K562 (cell line): ENCODE measurements around the gene PELI1. TPM values are rescaled to one million over a fixed set of nuclear protein-coding genes. Genes with fewer than 3 reads are reported as not detected.
"Not testable (repeated sequence)": the region's sequence is repeated elsewhere in the genome, so short reads cannot be mapped to it uniquely, and the experiment has no call there.

Source experiments
- ATAC-seq: fragments of 200-7000 bp; cut with Tn5 transposase; 3 replicates; pipeline ENCODE4 v1.9.1; 2020; ENCODE audit warnings: moderate library complexity
- BruUV-seq: library from RNA; stranded (reverse); fragments of 400-500 nt; replicated peaks from 2 replicates; lab custom pipeline; 2021; lab: Mats Ljungman, UMichigan
- CTCF ChIA-PET: fragments of 300-600 bp; formaldehyde crosslinking; extraction: SDS; loops from one replicate; lab custom pipeline; 2021; ENCODE audit warnings: low intra/inter-chr PET ratio; lab: Yijun Ruan, JAX
- POLR2A ChIA-PET: fragments of 300-600, 350-650 bp; sonication (Branson Sonifier 250); formaldehyde crosslinking; extraction: SDS; loops from one replicate; lab custom pipeline; 2021; ENCODE audit warnings: antibody characterized with exemption, inconsistent platforms; lab: Yijun Ruan, JAX
- DNase-seq, 4 experiments: peaks; one replicate each; pipeline versions ENCODE4 v3.0.0 to v3.0.0-alpha.2; 2011 to 2018; ENCODE audit warnings: low spot score in 3 of 4, mixed read lengths in 3 of 4; ENCODE audit errors: extremely low read depth in 1 of 4
- FAIRE-seq: peaks from 2 replicates; lab custom pipeline; 2011; peaks lifted over from hg19 to GRCh38; lab: Jason Lieb, UNC
- H2AFZ ChIP-seq: 2 replicates; pipeline ENCODE4 v1.6.0; 2011; ENCODE audit warnings: low read depth, low read length, control low read depth, inconsistent platforms
- H3K27ac ChIP-seq: fragments of 200-600 bp; 3 replicates; pipeline ENCODE4 v1.8.0; 2011; ENCODE audit warnings: low read depth, mild to moderate bottlenecking, control low read depth, inconsistent platforms, low read length, moderate library complexity, mixed read lengths; ENCODE audit errors: extremely low read depth
- H3K27me3 ChIP-seq, 2 experiments: fragments of 300-600 bp in 1 of 2; 2 replicates in 1 of 2; 3 replicates in 1 of 2; pipeline versions ENCODE4 v1.6.0 to v1.8.0; 2011; ENCODE audit warnings: inconsistent platforms in 2 of 2, low read length in 2 of 2, mild to moderate bottlenecking in 1 of 2, mixed read lengths in 1 of 2, moderate library complexity in 1 of 2; ENCODE audit not compliant: control insufficient read depth in 2 of 2, insufficient read depth in 2 of 2
- H3K36me3 ChIP-seq: fragments of 300-600 bp; 3 replicates; pipeline ENCODE4 v1.8.0; 2011; ENCODE audit warnings: mild to moderate bottlenecking, low read length, inconsistent platforms; ENCODE audit not compliant: control insufficient read depth, insufficient read depth
- H3K4me1 ChIP-seq, 2 experiments: fragments of 200-600 bp in 1 of 2; replicated peaks in 1 of 2; 2 replicates in 1 of 2; 3 replicates in 1 of 2; pipeline versions ENCODE4 v1.5.1 to v1.8.0; 2011; ENCODE audit warnings: inconsistent platforms in 2 of 2, low read length in 2 of 2, mild to moderate bottlenecking in 1 of 2, mixed read lengths in 1 of 2, moderate library complexity in 1 of 2; ENCODE audit not compliant: control insufficient read depth in 2 of 2, insufficient read depth in 2 of 2
- H3K4me2 ChIP-seq: 2 replicates; pipeline ENCODE4 v1.6.1; 2011; ENCODE audit warnings: low read length, control low read depth, inconsistent platforms, mixed read lengths; ENCODE audit not compliant: insufficient read depth
- H3K4me3 ChIP-seq: fragments of 200-600 bp; sonication (generic), shearing (Covaris generic); 2 replicates; pipeline ENCODE4 v1.5.1; 2016; ENCODE audit warnings: control low read depth, inconsistent platforms
- H3K79me2 ChIP-seq: fragments of 200-600 bp; 3 replicates; pipeline ENCODE4 v1.8.0; 2011; ENCODE audit warnings: low read length, inconsistent platforms; ENCODE audit not compliant: control insufficient read depth, insufficient read depth
- H3K9ac ChIP-seq, 2 experiments: 2 replicates each; pipeline versions ENCODE4 v1.6.0 to v1.6.1; 2011; ENCODE audit warnings: low read depth in 2 of 2, low read length in 2 of 2, control low read depth in 1 of 2, inconsistent platforms in 1 of 2, mild to moderate bottlenecking in 1 of 2, mixed read lengths in 1 of 2; ENCODE audit not compliant: insufficient read depth in 1 of 2
- H3K9me1 ChIP-seq: one replicate; pipeline ENCODE4 v1.6.0; 2011; ENCODE audit warnings: inconsistent platforms, mild to moderate bottlenecking, low read length, moderate library complexity; ENCODE audit not compliant: control insufficient read depth, insufficient read depth
- H3K9me3 ChIP-seq: replicated peaks from 2 replicates; pipeline ENCODE4 v1.5.1; 2011; ENCODE audit warnings: low read depth, low read length, inconsistent platforms; ENCODE audit not compliant: control insufficient read depth, insufficient read depth
- H4K20me1 ChIP-seq: replicated peaks from 2 replicates; pipeline ENCODE4 v1.6.1; 2011; ENCODE audit warnings: low read length, inconsistent platforms, mixed read lengths; ENCODE audit not compliant: control insufficient read depth, insufficient read depth
- BMI1 ChIP-seq: fragments of 150-350 bp; IDR thresholded peaks from 2 replicates; pipeline ENCODE4 v1.6.1; 2014; ENCODE audit warnings: low read length
- GTF2E2 ChIP-seq: fragments of 200-800 bp; sonication (Bioruptor generic); IDR thresholded peaks from 2 replicates; pipeline ENCODE4 v1.6.1; 2016; ENCODE audit warnings: missing genetic modification characterization, missing compliant biosample characterization
- HLTF ChIP-seq: fragments of 450-650 bp; IDR thresholded peaks from 2 replicates; pipeline ENCODE4 v1.6.1; 2016
- HNRNPLL ChIP-seq: fragments of 200-400 bp; formaldehyde crosslinking; IDR thresholded peaks from 2 replicates; pipeline ENCODE4 v1.6.1; 2017; ENCODE audit warnings: low read length, low read depth, mild to moderate bottlenecking; ENCODE audit not compliant: poor library complexity, severe bottlenecking
- MAFF ChIP-seq: IDR thresholded peaks from 2 replicates; pipeline ENCODE4 v1.6.1; 2012; ENCODE audit warnings: low read length, improper control_type of control experiment
- MAFG ChIP-seq: fragments of 450-650 bp; conservative IDR thresholded peaks from 2 replicates; pipeline ENCODE4 v1.6.1; 2016; ENCODE audit warnings: missing genetic modification characterization, missing compliant biosample characterization
- MYNN ChIP-seq, 2 experiments: sonication (generic); formaldehyde crosslinking in 1 of 2; IDR thresholded peaks; 2 replicates each; pipeline versions ENCODE4 v1.5.0 to v1.6.1; 2016 to 2020; ENCODE audit warnings: antibody characterized with exemption in 1 of 2, missing genetic modification reagents in 1 of 2
- NCOA6 ChIP-seq: fragments of 450-650 bp; IDR thresholded peaks from 2 replicates; pipeline ENCODE4 v1.6.1; 2017; ENCODE audit warnings: mild to moderate bottlenecking
- RB1 ChIP-seq: fragments of 450-650 bp; IDR thresholded peaks from 2 replicates; pipeline ENCODE4 v1.6.1; 2017; ENCODE audit warnings: low read depth, mild to moderate bottlenecking
- RFX7 ChIP-seq: fragments of 250-450 bp; sonication (Bioruptor Pico); IDR thresholded peaks from 2 replicates; pipeline ENCODE4 v1.5.1; 2021; ENCODE audit warnings: mild to moderate bottlenecking
- ZNF175 ChIP-seq: fragments of 200-800 bp; sonication (Bioruptor generic); IDR thresholded peaks from 2 replicates; pipeline ENCODE4 v1.6.1; 2016; ENCODE audit warnings: low read depth, mild to moderate bottlenecking, missing genetic modification characterization, missing compliant biosample characterization
- ZNF766 ChIP-seq: fragments of 200-800 bp; sonication (Bioruptor generic); conservative IDR thresholded peaks from 2 replicates; pipeline ENCODE4 v1.6.1; 2016; ENCODE audit warnings: missing genetic modification characterization, missing compliant biosample characterization
- WGBS: fragments of 100-300 bp; shearing (Covaris generic); methylation state at CpG from one replicate; pipeline ENCODE4 v1.1.6; 2016; ENCODE audit warnings: low coverage, mixed read lengths; ENCODE audit not compliant: insufficient coverage; ENCODE audit errors: missing lambda C conversion rate; 5-methylcytosine and 5-hydroxymethylcytosine counted together
- in situ Hi-C: fragments of 300-500 bp; cut with MboI; formaldehyde crosslinking; loops from 4 replicates; pipeline ENCODE4 v1.15.0; 2018; ENCODE audit warnings: inconsistent platforms, mixed read lengths
- intact Hi-C: fragments of 100-400 bp; cut with micrococcal nuclease; formaldehyde crosslinking; loops from 2 replicates; pipeline ENCODE4 v1.14.2; 2022
- polyA plus RNA-seq, 8 experiments: library from polyadenylated mRNA; depleted of rRNA in 4 of 8; stranded (reverse) in 5 of 8; unstranded in 3 of 8; fragments of >200 nt; fragmentation: Nextera tagmentation in 2 of 8; fragmentation: Illumina TruSeq in 1 of 8; extraction: Ambion mirVana in 2 of 8; extraction: Trizol in 1 of 8; gene quantifications; 2 replicates each; pipeline versions ENCODE4 v1.2.1 to v1.2.3, GENCODE V29; 2011 to 2014; ENCODE audit warnings: inconsistent platforms in 1 of 8, missing spikeins in 1 of 8
- total RNA-seq, 7 experiments: library from RNA; depleted of rRNA in 6 of 7; stranded (reverse); fragments of >200 nt in 6 of 7; fragmentation: Illumina TruSeq in 2 of 7; extraction: Trizol in 2 of 7; gene quantifications; 2 replicates each; pipeline versions ENCODE4 v1.2.1 to v1.2.3, GENCODE V29; 2011 to 2021; ENCODE audit warnings: low replicate concordance in 1 of 7

The PELI1 gene
- total and polyA plus RNA-seq, 9 of the 15 experiments (the other 6 are each of a cell fraction or from before 2014, with no cell fraction given): 3.3 to 19.2 (median 12.5) TPM

GRCh38 chr2:64102736-64103135 lies 41.5 kb downstream of the PELI1 start:
- 93% methylated on average over 7 of the region's 7 CpGs for WGBS
- CTCF ChIA-PET, FAIRE-seq, H3K4me1 ChIP-seq, H3K9me3 ChIP-seq, in situ Hi-C loops, ATAC-seq, BruUV-seq, H3K4me3 ChIP-seq, DNase-seq, H3K79me2 ChIP-seq, H3K9ac ChIP-seq, H4K20me1 ChIP-seq, H2AFZ ChIP-seq, H3K4me2 ChIP-seq, H3K9me1 ChIP-seq, H3K27ac ChIP-seq, H3K27me3 ChIP-seq, intact Hi-C loops: not testable (repeated sequence)
- H3K36me3 ChIP-seq: peaks cover 28% of the 10 kb centered on the region; the same call in 1 of the 3 replicates
- POLR2A ChIA-PET: interaction anchor here (1.2 to 1.5 kb wide), 2 partner anchors 19 to 21 kb away, joined by 3 to 4 read pairs; no protein-coding TSS in a partner anchor

GRCh38 chr2:64101141-64101591 lies 43.1 kb downstream of the PELI1 start:
- Histone ChIP-seq H4K20me1 (no peaks in the 10 kb centered on the region), H3K79me2 (no peaks in the 10 kb centered on the region), H3K27me3 (no peaks in the 10 kb centered on the region), H3K4me3 (no peak overlapping the region), H2AFZ (no peak overlapping the region), H3K36me3 (peaks cover 24% of the 10 kb centered on the region; the same call in 1 of the 3 replicates), H3K9me3 (no peaks in the 10 kb centered on the region), H3K9ac (no peak overlapping the region), H3K9me1 (no peaks in the 10 kb centered on the region), H3K4me1 (no peaks in the 10 kb centered on the region), H3K4me2 (no peak overlapping the region), H3K27ac (no peak overlapping the region)
- BruUV-seq: no TSS peak
- POLR2A ChIA-PET: interaction anchor here (0.6 to 1.9 kb wide), 3 partner anchors 13 to 56 kb away, joined by 4 to 6 read pairs (median 5); no protein-coding TSS in a partner anchor
- FAIRE-seq (no peak), DNase-seq (no peak), ATAC-seq (no peak)
- in situ Hi-C loops: no loop called here
- intact Hi-C loops: no loop called here
- CTCF ChIA-PET: no interaction called here
- no peak for TF ChIP-seq ZNF175 (CRISPR knock-in tag)
- no peak for TF ChIP-seq MAFG (tag)
- no peak for TF ChIP-seq MAFF
- TF ChIP-seq MYNN (IDR thresholded peaks at IDR 0.05): no peak
- TF ChIP-seq MYNN (CRISPR knock-in tag; IDR thresholded peaks at IDR 0.05): no peak
- no peak for TF ChIP-seq GTF2E2 (tag)
- TF ChIP-seq RB1: no peak
- TF ChIP-seq ZNF766: no peak
- no peak for TF ChIP-seq BMI1
- TF ChIP-seq NCOA6: no peak
- TF ChIP-seq HLTF: no peak
- no peak for TF ChIP-seq RFX7 (CRISPR knock-in tag)
- no peak for TF ChIP-seq HNRNPLL

- intact Hi-C loops, CTCF ChIA-PET: not testable (repeated sequence)
These were observed 43.6 kb downstream of the PELI1 start for GRCh38 chr2:64100584-64100983.

More at GRCh38 chr2:64100584-64100983, 43.6 kb downstream of the PELI1 start:
- H4K20me1 ChIP-seq, H3K4me2 ChIP-seq, H3K4me1 ChIP-seq, H3K4me3 ChIP-seq, FAIRE-seq, in situ Hi-C loops, ATAC-seq, BruUV-seq, DNase-seq, H3K27me3 ChIP-seq, H3K9me1 ChIP-seq, H3K9me3 ChIP-seq, H2AFZ ChIP-seq, H3K79me2 ChIP-seq, H3K27ac ChIP-seq, H3K9ac ChIP-seq: not testable (repeated sequence)
- WGBS: 88% methylated on average over 8 of the region's 8 CpGs
- H3K36me3 ChIP-seq: peaks cover 26% of the 10 kb centered on the region; the same call in 1 of the 3 replicates
- POLR2A ChIA-PET: interaction anchor here (0.6 to 1.9 kb wide), 2 partner anchors 14 to 55 kb away, joined by 5 to 6 read pairs; no protein-coding TSS in a partner anchor
